CD14-positive monocyte (primary cell): Measurements from ENCODE around the gene POLR2B. TPM values are rescaled to one million over a fixed set of nuclear protein-coding genes. Genes with fewer than 3 reads are reported as not detected.

Source experiments
- DNase-seq, 3 donors: peaks; one replicate each; pipeline ENCODE4 v3.0.0-alpha.2; 2011 to 2022
- H2AFZ ChIP-seq: 2 replicates; pipeline ENCODE4 v1.6.0; 2012; ENCODE audit warnings: mild to moderate bottlenecking, low read depth, low read length, inconsistent platforms; ENCODE audit not compliant: insufficient read depth, poor library complexity, severe bottlenecking
- H3K27ac ChIP-seq, 2 donors: 1 replicate in 1 of 2; 2 replicates in 1 of 2; pipeline ENCODE4 v1.5.1; 2012 to 2013; ENCODE audit warnings: low read length in 2 of 2, control low read depth in 1 of 2, inconsistent platforms in 1 of 2, low read depth in 1 of 2, mild to moderate bottlenecking in 1 of 2
- H3K27me3 ChIP-seq, 2 donors: one replicate each; pipeline versions ENCODE4 v1.6.0 to v1.6.1; 2011 to 2013; ENCODE audit warnings: low read length in 2 of 2; ENCODE audit not compliant: control insufficient read depth in 2 of 2, insufficient read depth in 2 of 2
- H3K36me3 ChIP-seq, 2 donors: replicated peaks in 1 of 2; 1 replicate in 1 of 2; 2 replicates in 1 of 2; pipeline versions ENCODE4 v1.5.1 to v1.6.1; 2012 to 2013; ENCODE audit warnings: low read length in 2 of 2, control low read depth in 1 of 2, inconsistent platforms in 1 of 2, mild to moderate bottlenecking in 1 of 2; ENCODE audit not compliant: insufficient read depth in 2 of 2, control insufficient read depth in 1 of 2
- H3K4me1 ChIP-seq, 2 donors: 1 replicate in 1 of 2; 2 replicates in 1 of 2; pipeline versions ENCODE4 v1.5.1 to v1.6.1; 2012 to 2013; ENCODE audit warnings: low read length in 2 of 2, control low read depth in 1 of 2, inconsistent platforms in 1 of 2, mild to moderate bottlenecking in 1 of 2, moderate library complexity in 1 of 2; ENCODE audit not compliant: insufficient read depth in 2 of 2, control insufficient read depth in 1 of 2
- H3K4me2 ChIP-seq: replicated peaks from 2 replicates; pipeline ENCODE3; 2012; ENCODE audit warnings: low read length, moderate library complexity, mild to moderate bottlenecking; ENCODE audit not compliant: poor library complexity, severe bottlenecking; ENCODE audit errors: extremely low read depth
- H3K4me3 ChIP-seq, 3 experiments: fragments of 200-600 bp in 1 of 3; sonication (generic) in 1 of 3; replicated peaks in 1 of 3; 1 replicate in 2 of 3; 2 replicates in 1 of 3; pipeline ENCODE4 v1.5.1; 2011 to 2013; ENCODE audit warnings: low read length in 3 of 3, mild to moderate bottlenecking in 3 of 3, control low read depth in 2 of 3, low read depth in 2 of 3, inconsistent platforms in 1 of 3, moderate library complexity in 1 of 3
- H3K79me2 ChIP-seq: 2 replicates; pipeline ENCODE4 v1.6.0; 2012; ENCODE audit warnings: mild to moderate bottlenecking, control low read depth, inconsistent platforms, low read length, moderate library complexity; ENCODE audit not compliant: insufficient read depth
- H3K9ac ChIP-seq: 2 replicates; pipeline ENCODE4 v1.6.0; 2017; ENCODE audit warnings: low read length, mild to moderate bottlenecking; ENCODE audit not compliant: insufficient read depth, poor library complexity, severe bottlenecking
- H3K9me3 ChIP-seq, 2 donors: replicated peaks in 1 of 2; 1 replicate in 1 of 2; 2 replicates in 1 of 2; pipeline versions ENCODE4 v1.5.1 to v1.6.1; 2012 to 2013; ENCODE audit warnings: low read length in 2 of 2, control low read depth in 1 of 2; ENCODE audit not compliant: control insufficient read depth in 1 of 2, insufficient read depth in 1 of 2
- H4K20me1 ChIP-seq: 2 replicates; pipeline ENCODE4 v1.6.0; 2012; ENCODE audit warnings: mild to moderate bottlenecking, low read length, control low read depth, moderate library complexity; ENCODE audit not compliant: insufficient read depth
- H3K27ac Mint-ChIP-seq, 7 donors: one replicate each; pipeline ENCODE4 v1.8.0; 2020; ENCODE audit warnings: mild to moderate bottlenecking in 7 of 7, mixed read lengths in 7 of 7, moderate library complexity in 6 of 7, inconsistent platforms in 2 of 7
- H3K27me3 Mint-ChIP-seq, 3 donors: one replicate each; pipeline ENCODE4 v1.8.0; 2021 to 2022; ENCODE audit warnings: low read depth in 3 of 3, mild to moderate bottlenecking in 3 of 3, mixed read lengths in 3 of 3, moderate library complexity in 3 of 3, inconsistent platforms in 1 of 3
- H3K36me3 Mint-ChIP-seq, 2 donors: one replicate each; pipeline ENCODE4 v1.8.0; 2020; ENCODE audit warnings: mixed read lengths in 2 of 2, inconsistent platforms in 1 of 2, mild to moderate bottlenecking in 1 of 2
- H3K4me1 Mint-ChIP-seq: one replicate; pipeline ENCODE4 v1.8.0; 2020; ENCODE audit warnings: mild to moderate bottlenecking, mixed read lengths
- H3K4me3 Mint-ChIP-seq, 2 donors: one replicate each; pipeline ENCODE4 v1.8.0; 2020; ENCODE audit warnings: mild to moderate bottlenecking in 2 of 2, mixed read lengths in 2 of 2, moderate library complexity in 1 of 2
- H3K9me3 Mint-ChIP-seq, 7 donors: one replicate each; pipeline ENCODE4 v1.8.0; 2020 to 2022; ENCODE audit warnings: mixed read lengths in 7 of 7, mild to moderate bottlenecking in 6 of 7, moderate library complexity in 6 of 7, inconsistent platforms in 2 of 7
- CTCF ChIP-seq: fragments of 200-600 bp; IDR thresholded peaks from one replicate; pipeline ENCODE4 v1.8.0; 2022; ENCODE audit warnings: antibody characterized with exemption, mild to moderate bottlenecking
- WGBS: methylation state at CpG from one replicate; pipeline ENCODE4 v1.1.5; 2013; ENCODE audit warnings: missing lambda C conversion rate; ENCODE audit not compliant: insufficient coverage; 5-methylcytosine and 5-hydroxymethylcytosine counted together
- intact Hi-C, 2 donors: fragments of 100-400 bp; cut with micrococcal nuclease; formaldehyde crosslinking; loops; one replicate each; pipeline versions ENCODE4 v1.15.0 to v1.15.1; 2023
- polyA plus RNA-seq, 3 donors: library from polyadenylated mRNA; depleted of rRNA in 1 of 3; unstranded in 2 of 3; stranded (reverse) in 1 of 3; fragments of 300-500 nt in 2 of 3; fragments of >200 nt in 1 of 3; fragmentation: Illumina TruSeq in 2 of 3; gene quantifications; 1 replicate in 2 of 3; 2 replicates in 1 of 3; pipeline ENCODE4 v1.2.3, GENCODE V29; 2012 to 2021

Gene POLR2B
- polyA plus RNA-seq, 3 donors: 29.0 to 42.1 (median 36.1) TPM

GRCh38 chr4:57040510-57040909 lies 61.8 kb downstream of the POLR2B start:
- Histone ChIP-seq H3K9ac (no peak overlapping the region), H3K4me1 (no peaks in the 10 kb centered on the region), H3K27ac (no peak overlapping the region), H3K9me3 (no peaks in the 10 kb centered on the region), H3K79me2 (no peaks in the 10 kb centered on the region), H3K27me3 (no peaks in the 10 kb centered on the region), H4K20me1 (no peaks in the 10 kb centered on the region), H3K36me3 (peaks cover 6 to 10% of the 10 kb centered on the region in 2 donors), H2AFZ (no peak overlapping the region), H3K4me3 (no peak overlapping the region), H3K4me2 (no peak overlapping the region)
- Mint-ChIP-seq H3K4me3 (no peak overlapping the region), H3K4me1 (peaks cover 3% of the 10 kb centered on the region), H3K36me3 (peaks cover 6 to 20% of the 10 kb centered on the region in 2 donors), H3K27ac (no peak overlapping the region), H3K27me3 (peaks cover 0 to 1% (median 0%) of the 10 kb centered on the region in 3 donors), H3K9me3 (no peaks in the 10 kb centered on the region)
- 93% methylated on average over 5 of the region's 6 CpGs for WGBS
- DNase-seq: no peak
- intact Hi-C loops: no loop called here
- TF ChIP-seq CTCF: no peak

- no peak overlapping the region for H3K9ac ChIP-seq
- Mint-ChIP-seq H3K36me3 (peaks cover 6 to 20% of the 10 kb centered on the region in 2 donors), H3K4me3 (no peak overlapping the region), H3K27ac (no peak overlapping the region), H3K27me3 (peaks cover 0 to 1% (median 0%) of the 10 kb centered on the region in 3 donors), H3K4me1 (peaks cover 3% of the 10 kb centered on the region), H3K9me3 (no peaks in the 10 kb centered on the region)
- H3K9me3 ChIP-seq: no peaks in the 10 kb centered on the region
- no peaks in the 10 kb centered on the region for H3K79me2 ChIP-seq
- intact Hi-C loops: no loop called here
- no peak overlapping the region for H3K4me2 ChIP-seq
- TF ChIP-seq CTCF: no peak
- WGBS: no CpG with 5 or more reads among the region's 1 CpG
- no peak overlapping the region for H3K27ac ChIP-seq
- no peak overlapping the region for H2AFZ ChIP-seq
- DNase-seq: no peak
- H3K4me3 ChIP-seq: no peak overlapping the region
- peaks cover 6 to 10% of the 10 kb centered on the region in 2 donors for H3K36me3 ChIP-seq
- H3K27me3 ChIP-seq: no peaks in the 10 kb centered on the region
- H4K20me1 ChIP-seq: no peaks in the 10 kb centered on the region
- no peaks in the 10 kb centered on the region for H3K4me1 ChIP-seq
Observed at GRCh38 chr4:57041020-57041419, 62.3 kb downstream of the POLR2B start.
